ENCODE measurements around the gene PLXND1.

Gene PLXND1

GRCh38 chr3:129628169-129628522 is 21.7 kb upstream of the PLXND1 start:
- no peak for DNase-seq (ENCODE audit: low read depth, low spot score)
- no peak overlapping the region for H3K27ac ChIP-seq (ENCODE audit: low read length)
- WGBS (ENCODE audit: insufficient coverage, insufficient read length) = no CpG with 5 or more reads among the region's 9 CpGs
- peaks cover 2% of the 10 kb centered on the region; the same call in 1 of the 2 replicates for H3K4me1 ChIP-seq (ENCODE audit: control insufficient read depth, insufficient read depth, low read length)
- H3K36me3 ChIP-seq (ENCODE audit: control insufficient read depth, insufficient read depth, low read length) = no peaks in the 10 kb centered on the region
- no peaks in the 10 kb centered on the region for H3K27me3 ChIP-seq (ENCODE audit: control insufficient read depth, insufficient read depth, low read length)
- H3K9me3 ChIP-seq (ENCODE audit: control insufficient read depth, insufficient read depth, low read length) = no peaks in the 10 kb centered on the region
- H3K4me3 ChIP-seq (ENCODE audit: low read length) = peak overlapping the region; percentile 17; the same call in 1 of the 2 replicates

- DNase-seq (ENCODE audit: low read depth, low spot score) = no peak
- Histone ChIP-seq H3K36me3 (ENCODE audit: control insufficient read depth, insufficient read depth, low read length) (no peaks in the 10 kb centered on the region), H3K27me3 (ENCODE audit: control insufficient read depth, insufficient read depth, low read length) (no peaks in the 10 kb centered on the region), H3K27ac (ENCODE audit: low read length) (no peak overlapping the region), H3K9me3 (ENCODE audit: control insufficient read depth, insufficient read depth, low read length) (no peaks in the 10 kb centered on the region), H3K4me3 (ENCODE audit: low read length) (peak overlapping the region; percentile 68; the same call in 1 of the 2 replicates), H3K4me1 (ENCODE audit: control insufficient read depth, insufficient read depth, low read length) (peaks cover 2% of the 10 kb centered on the region; the same call in 1 of the 2 replicates)
- WGBS (ENCODE audit: insufficient coverage, insufficient read length) = no CpG with 5 or more reads among the region's 38 CpGs
Measured at GRCh38 chr3:129627350-129628168, 21.1 kb upstream of the PLXND1 start.

- no CpG with 5 or more reads among the region's 49 CpGs for WGBS (ENCODE audit: insufficient coverage, insufficient read length)
- Histone ChIP-seq H3K27me3 (ENCODE audit: control insufficient read depth, insufficient read depth, low read length) (no peaks in the 10 kb centered on the region), H3K9me3 (ENCODE audit: control insufficient read depth, insufficient read depth, low read length) (no peaks in the 10 kb centered on the region), H3K27ac (ENCODE audit: low read length) (no peak overlapping the region), H3K4me3 (ENCODE audit: low read length) (peak overlapping the region; percentile 68; the same call in 1 of the 2 replicates), H3K36me3 (ENCODE audit: control insufficient read depth, insufficient read depth, low read length) (no peaks in the 10 kb centered on the region), H3K4me1 (ENCODE audit: control insufficient read depth, insufficient read depth, low read length) (peaks cover 4% of the 10 kb centered on the region)
- DNase-seq (ENCODE audit: low read depth, low spot score) = no peak
Measured at GRCh38 chr3:129626744-129627349, 20.4 kb upstream of the PLXND1 start.

GRCh38 chr3:129625072-129625874 is 18.8 kb upstream of the PLXND1 start:
- Histone ChIP-seq H3K27me3 (ENCODE audit: control insufficient read depth, insufficient read depth, low read length) (no peaks in the 10 kb centered on the region), H3K9me3 (ENCODE audit: control insufficient read depth, insufficient read depth, low read length) (no peaks in the 10 kb centered on the region), H3K4me3 (ENCODE audit: low read length) (no peak overlapping the region), H3K4me1 (ENCODE audit: control insufficient read depth, insufficient read depth, low read length) (peaks cover 6% of the 10 kb centered on the region), H3K27ac (ENCODE audit: low read length) (no peak overlapping the region), H3K36me3 (ENCODE audit: control insufficient read depth, insufficient read depth, low read length) (no peaks in the 10 kb centered on the region)
- DNase-seq (ENCODE audit: low read depth, low spot score) = no peak
- no CpG with 5 or more reads among the region's 12 CpGs for WGBS (ENCODE audit: insufficient coverage, insufficient read length)

GRCh38 chr3:129624347-129625071 is 18.0 kb upstream of the PLXND1 start:
- no peak for DNase-seq (ENCODE audit: low read depth, low spot score)
- no peak overlapping the region for H3K27ac ChIP-seq (ENCODE audit: low read length)
- H3K4me3 ChIP-seq (ENCODE audit: low read length) = no peak overlapping the region
- no peaks in the 10 kb centered on the region for H3K27me3 ChIP-seq (ENCODE audit: control insufficient read depth, insufficient read depth, low read length)
- WGBS (ENCODE audit: insufficient coverage, insufficient read length) = no CpG with 5 or more reads among the region's 11 CpGs
- peaks cover 6% of the 10 kb centered on the region for H3K4me1 ChIP-seq (ENCODE audit: control insufficient read depth, insufficient read depth, low read length)
- H3K36me3 ChIP-seq (ENCODE audit: control insufficient read depth, insufficient read depth, low read length) = no peaks in the 10 kb centered on the region
- no peaks in the 10 kb centered on the region for H3K9me3 ChIP-seq (ENCODE audit: control insufficient read depth, insufficient read depth, low read length)

- peaks cover 6% of the 10 kb centered on the region for H3K4me1 ChIP-seq (ENCODE audit: control insufficient read depth, insufficient read depth, low read length)
- no peaks in the 10 kb centered on the region for H3K27me3 ChIP-seq (ENCODE audit: control insufficient read depth, insufficient read depth, low read length)
- H3K36me3 ChIP-seq (ENCODE audit: control insufficient read depth, insufficient read depth, low read length) = no peaks in the 10 kb centered on the region
- no peak overlapping the region for H3K27ac ChIP-seq (ENCODE audit: low read length)
- no CpG with 5 or more reads among the region's 17 CpGs for WGBS (ENCODE audit: insufficient coverage, insufficient read length)
- H3K4me3 ChIP-seq (ENCODE audit: low read length) = no peak overlapping the region
- no peaks in the 10 kb centered on the region for H3K9me3 ChIP-seq (ENCODE audit: control insufficient read depth, insufficient read depth, low read length)
- no peak for DNase-seq (ENCODE audit: low read depth, low spot score)
Measured at GRCh38 chr3:129623447-129624118, 17.1 kb upstream of the PLXND1 start.

GRCh38 chr3:129622933-129623332 is 16.5 kb upstream of the PLXND1 start:
- H3K27me3 ChIP-seq (ENCODE audit: control insufficient read depth, insufficient read depth, low read length) = no peaks in the 10 kb centered on the region
- H3K27ac ChIP-seq (ENCODE audit: low read length) = no peak overlapping the region
- no peaks in the 10 kb centered on the region for H3K36me3 ChIP-seq (ENCODE audit: control insufficient read depth, insufficient read depth, low read length)
- H3K9me3 ChIP-seq (ENCODE audit: control insufficient read depth, insufficient read depth, low read length) = no peaks in the 10 kb centered on the region
- DNase-seq (ENCODE audit: low read depth, low spot score) = no peak
- no peak overlapping the region for H3K4me3 ChIP-seq (ENCODE audit: low read length)
- H3K4me1 ChIP-seq (ENCODE audit: control insufficient read depth, insufficient read depth, low read length) = peaks cover 6% of the 10 kb centered on the region
- WGBS (ENCODE audit: insufficient coverage, insufficient read length) = no CpG with 5 or more reads among the region's 10 CpGs

- WGBS (ENCODE audit: insufficient coverage, insufficient read length) = no CpG with 5 or more reads among the region's 12 CpGs
- H3K27me3 ChIP-seq (ENCODE audit: control insufficient read depth, insufficient read depth, low read length) = no peaks in the 10 kb centered on the region
- no peak overlapping the region for H3K27ac ChIP-seq (ENCODE audit: low read length)
- no peaks in the 10 kb centered on the region for H3K9me3 ChIP-seq (ENCODE audit: control insufficient read depth, insufficient read depth, low read length)
- H3K36me3 ChIP-seq (ENCODE audit: control insufficient read depth, insufficient read depth, low read length) = no peaks in the 10 kb centered on the region
- peaks cover 6% of the 10 kb centered on the region for H3K4me1 ChIP-seq (ENCODE audit: control insufficient read depth, insufficient read depth, low read length)
- DNase-seq (ENCODE audit: low read depth, low spot score) = no peak
- H3K4me3 ChIP-seq (ENCODE audit: low read length) = no peak overlapping the region
Measured at GRCh38 chr3:129622226-129622874, 15.9 kb upstream of the PLXND1 start.

- WGBS (ENCODE audit: insufficient coverage, insufficient read length) = no CpG with 5 or more reads among the region's 14 CpGs
Measured at GRCh38 chr3:129621626-129622225, 15.2 kb upstream of the PLXND1 start.

More at GRCh38 chr3:129621626-129622225, 15.2 kb upstream of the PLXND1 start:
- H3K36me3 ChIP-seq (ENCODE audit: control insufficient read depth, insufficient read depth, low read length) = no peaks in the 10 kb centered on the region
- H3K4me3 ChIP-seq (ENCODE audit: low read length) = no peak overlapping the region
- H3K27ac ChIP-seq (ENCODE audit: low read length) = no peak overlapping the region
- no peaks in the 10 kb centered on the region for H3K27me3 ChIP-seq (ENCODE audit: control insufficient read depth, insufficient read depth, low read length)
- DNase-seq (ENCODE audit: low read depth, low spot score) = no peak
- no peaks in the 10 kb centered on the region for H3K9me3 ChIP-seq (ENCODE audit: control insufficient read depth, insufficient read depth, low read length)
- H3K4me1 ChIP-seq (ENCODE audit: control insufficient read depth, insufficient read depth, low read length) = peaks cover 6% of the 10 kb centered on the region

Measured in iPS DF 6.9 (cell line).